ENCODE measurements around the gene WDR7.

Gene WDR7

DNA sequence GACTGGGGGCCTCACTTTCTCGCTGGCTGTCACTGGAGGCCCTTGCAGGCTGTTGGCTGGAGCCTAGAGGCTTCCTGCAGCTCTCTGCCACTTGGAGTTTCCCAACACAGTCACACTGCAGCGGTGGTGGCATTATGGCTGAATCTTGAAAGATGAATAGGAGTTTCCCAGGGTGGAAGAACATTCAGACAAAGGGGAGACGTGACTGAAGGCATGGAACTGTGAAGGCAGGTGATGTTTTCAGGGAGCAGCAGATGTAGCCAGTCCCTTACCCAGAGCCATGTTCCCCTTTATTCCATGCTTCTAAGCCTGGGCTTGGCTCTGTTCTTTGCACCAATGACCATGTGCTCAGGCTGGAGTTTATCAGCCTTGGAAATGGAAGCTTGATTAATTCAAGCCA is 389.0 kb downstream of the WDR7 start:
- DNase-seq (ENCODE audit: low read depth in 2 of 2): no peak

DNA sequence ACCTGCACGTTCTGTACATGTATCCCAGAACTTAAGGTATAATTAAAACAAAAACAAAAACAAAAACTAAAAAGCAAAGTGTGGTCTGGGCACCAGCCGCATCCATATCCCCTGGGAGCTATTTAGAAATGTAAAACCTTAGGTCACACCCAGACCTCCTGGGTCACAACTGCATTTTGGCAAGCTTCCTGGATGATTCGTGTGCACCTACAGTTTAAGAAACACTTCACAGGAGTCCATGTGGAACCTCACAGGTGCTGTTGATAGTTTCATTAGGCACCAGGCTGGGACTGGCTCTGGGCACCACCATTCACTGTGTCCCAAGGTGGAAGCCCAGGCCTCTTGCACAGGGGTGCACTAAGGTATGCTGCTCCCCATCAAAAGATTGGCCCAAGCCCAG is 392.1 kb downstream of the WDR7 start:
- DNase-seq (ENCODE audit: low read depth in 2 of 2): no peak

DNA sequence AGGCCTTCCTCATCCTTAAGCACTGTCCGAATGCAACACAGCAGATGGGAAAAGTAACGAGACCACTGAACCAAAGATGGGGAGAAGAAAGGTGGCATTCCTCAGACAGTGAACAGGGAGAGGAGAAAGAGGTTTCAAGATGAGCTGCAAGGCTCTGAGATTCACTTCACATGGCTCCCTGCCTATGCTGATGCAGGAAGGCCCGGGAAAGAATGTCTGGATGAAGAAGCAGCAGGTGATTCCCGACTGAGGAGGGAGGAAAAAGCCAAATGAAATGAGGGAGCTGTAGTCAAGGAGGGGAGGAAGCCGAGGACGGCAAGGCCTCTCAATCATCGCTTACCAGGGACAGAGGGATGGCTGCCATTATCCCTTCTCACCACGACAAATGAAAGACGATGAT is 397.2 kb downstream of the WDR7 start:
- DNase-seq (ENCODE audit: low read depth in 2 of 2): no peak

DNA sequence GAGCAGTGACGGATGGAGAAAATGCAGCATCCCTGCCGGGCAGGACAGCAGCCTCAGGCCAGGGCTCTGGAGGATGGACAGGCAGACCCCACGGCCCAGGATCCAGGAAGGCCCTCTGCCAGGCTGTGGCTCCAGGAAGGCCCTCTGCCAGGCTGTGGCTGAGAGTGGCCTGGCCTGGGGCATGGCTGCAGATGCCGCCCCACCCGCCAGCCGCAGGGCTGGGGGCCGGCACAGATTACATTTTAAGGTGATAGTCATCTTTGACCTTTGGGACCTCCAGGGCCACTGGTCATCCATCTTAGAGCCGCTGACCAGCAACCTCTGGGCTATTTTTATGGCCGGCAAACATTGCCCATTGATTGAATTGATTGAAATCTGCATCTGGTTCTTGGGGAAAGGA is 397.7 kb downstream of the WDR7 start:
- DNase-seq (ENCODE audit: low read depth in 2 of 2): no peak

DNA sequence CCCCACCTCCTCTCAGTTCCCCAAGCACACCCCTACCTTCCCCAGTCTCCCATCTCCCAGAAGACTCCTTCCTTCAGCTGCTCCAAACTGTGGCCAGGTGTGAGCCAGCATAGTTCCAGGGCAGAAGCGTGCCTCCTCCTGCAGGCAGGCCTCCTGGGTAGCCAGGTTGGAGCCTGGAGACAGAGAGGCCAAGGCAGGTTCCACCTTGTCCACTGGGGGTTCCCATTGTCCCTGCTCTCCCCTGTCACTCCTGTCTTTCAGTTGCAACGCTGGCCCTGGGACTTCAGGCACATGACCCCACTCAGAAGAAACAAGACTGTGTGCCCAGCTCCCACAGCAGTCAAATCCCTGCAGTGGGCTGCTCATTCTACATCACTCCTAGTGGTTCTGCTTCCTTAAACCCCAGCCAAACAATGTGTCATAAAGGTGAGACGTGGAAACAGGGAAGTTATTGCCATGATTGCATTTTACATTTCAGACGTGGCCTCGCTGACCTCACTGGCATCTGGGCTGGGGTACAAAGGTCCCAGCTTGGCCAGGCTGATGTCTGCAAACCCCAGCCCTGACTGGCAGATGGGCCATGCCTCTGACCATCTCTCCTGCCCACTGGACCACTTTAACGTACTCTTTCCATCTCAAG is 399.3 kb downstream of the WDR7 start:
- no peak for DNase-seq (ENCODE audit: low read depth in 2 of 2)

DNA sequence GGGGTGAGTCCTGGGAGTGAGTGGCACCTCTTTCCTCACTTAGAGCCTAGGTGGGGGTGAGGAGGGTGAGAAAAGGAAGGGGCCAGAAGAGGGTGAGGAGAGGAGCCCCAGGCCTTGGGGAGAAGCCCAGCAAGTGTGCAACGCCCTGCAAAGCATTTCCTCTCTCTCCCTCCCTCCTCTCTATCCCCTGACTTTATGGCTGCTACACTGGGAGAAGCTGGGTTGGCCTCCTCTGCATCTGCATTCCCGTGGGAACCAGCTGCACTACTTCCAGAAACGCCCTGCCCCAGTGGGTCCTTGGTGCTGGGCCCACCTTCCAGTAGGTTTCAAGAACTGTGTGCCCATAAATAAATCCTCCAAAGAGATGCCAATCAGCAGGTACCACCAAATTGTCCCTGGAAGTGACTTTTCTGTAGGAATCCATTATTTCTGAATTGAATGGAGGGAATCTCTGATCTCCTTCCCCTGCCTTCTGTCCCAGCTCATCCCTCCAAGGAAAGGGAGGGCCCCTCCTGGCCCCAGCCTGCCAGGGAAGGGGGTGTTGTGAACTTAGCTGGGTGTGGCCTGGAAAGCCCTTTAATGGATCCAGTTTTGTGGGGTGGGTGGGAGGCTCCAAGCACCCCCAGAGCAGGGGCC is 400.0 kb downstream of the WDR7 start:
- no peak for DNase-seq (ENCODE audit: low read depth in 2 of 2)

DNA sequence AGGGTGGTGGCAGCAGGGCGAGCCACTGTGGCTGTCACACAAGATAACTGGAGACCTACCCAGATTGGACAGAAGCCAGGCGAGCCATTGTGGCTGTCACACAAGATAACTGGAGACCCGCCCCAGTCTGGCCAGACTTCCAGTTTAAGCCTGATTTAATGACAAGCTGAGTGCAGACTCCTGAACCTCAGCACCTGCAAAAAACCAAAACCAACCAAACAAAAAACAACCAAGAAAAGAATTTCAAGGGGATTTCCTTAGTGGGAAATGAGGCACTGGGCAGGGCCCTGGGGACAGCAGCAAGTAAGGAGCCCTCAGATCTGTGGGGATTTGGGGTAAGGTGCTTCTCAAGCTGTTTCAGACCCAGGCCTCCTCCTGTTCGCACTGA is 400.5 kb downstream of the WDR7 start:
- no peak for DNase-seq (ENCODE audit: low read depth in 2 of 2)

DNA sequence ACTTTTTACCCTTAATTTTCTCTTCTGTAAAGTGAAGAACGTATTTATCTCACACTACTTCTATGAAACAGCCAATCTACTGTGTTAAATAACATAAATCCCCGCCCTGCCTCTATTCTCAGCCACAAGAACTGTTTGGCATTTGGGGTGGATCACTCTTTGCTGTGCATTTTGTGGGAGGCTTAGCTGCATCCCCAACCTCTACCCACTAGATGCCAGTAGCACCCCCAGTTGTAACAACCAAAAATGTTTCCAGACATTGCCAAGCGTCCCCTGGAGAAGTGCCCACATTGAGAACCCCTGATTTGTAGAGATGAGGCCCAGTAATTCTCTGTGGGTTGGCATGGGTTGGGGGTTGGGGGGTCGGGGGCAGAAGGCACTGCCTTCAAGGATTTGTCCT is 401.0 kb downstream of the WDR7 start:
- no peak for DNase-seq (ENCODE audit: low read depth in 2 of 2)

DNA sequence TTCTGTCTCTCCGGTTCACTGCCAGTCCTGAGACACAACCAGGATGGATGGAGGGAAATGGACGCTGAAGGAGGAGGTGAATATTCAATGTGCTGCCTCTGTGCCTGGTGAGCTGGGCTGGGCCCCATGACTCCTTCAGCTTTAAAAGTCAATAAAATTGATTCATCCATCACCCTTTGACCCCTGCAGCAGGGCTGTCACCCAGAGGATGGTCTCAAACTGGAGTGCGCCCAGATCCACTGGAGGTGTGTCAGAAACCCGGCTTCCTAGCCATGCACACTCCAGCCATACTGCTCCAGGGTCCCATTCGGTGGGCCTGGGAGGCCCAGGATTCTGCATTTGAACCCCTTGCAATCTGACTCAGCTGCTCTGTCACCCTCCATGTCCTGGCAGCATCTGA is 401.6 kb downstream of the WDR7 start:
- no peak for DNase-seq (ENCODE audit: low read depth in 2 of 2)

DNA sequence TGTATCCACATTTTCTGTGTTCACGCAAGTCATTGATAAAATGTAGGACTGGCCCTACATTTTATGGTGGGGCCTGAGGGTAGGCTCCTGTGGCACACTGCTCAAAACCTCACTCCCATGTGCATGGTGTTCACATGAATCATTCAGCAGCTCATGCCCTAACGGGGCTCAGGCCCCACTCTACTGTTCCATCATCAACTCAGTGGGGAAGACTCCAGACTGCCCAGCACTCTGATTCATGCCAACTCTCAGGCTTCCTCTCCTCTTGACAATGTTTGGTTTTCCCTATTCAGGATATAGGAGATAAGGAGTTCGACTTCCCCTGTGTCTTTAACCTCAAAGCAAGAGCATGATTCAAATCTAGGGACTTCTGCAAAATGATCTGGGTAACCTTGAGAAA is 403.7 kb downstream of the WDR7 start:
- DNase-seq (ENCODE audit: low read depth in 2 of 2): no peak

DNA sequence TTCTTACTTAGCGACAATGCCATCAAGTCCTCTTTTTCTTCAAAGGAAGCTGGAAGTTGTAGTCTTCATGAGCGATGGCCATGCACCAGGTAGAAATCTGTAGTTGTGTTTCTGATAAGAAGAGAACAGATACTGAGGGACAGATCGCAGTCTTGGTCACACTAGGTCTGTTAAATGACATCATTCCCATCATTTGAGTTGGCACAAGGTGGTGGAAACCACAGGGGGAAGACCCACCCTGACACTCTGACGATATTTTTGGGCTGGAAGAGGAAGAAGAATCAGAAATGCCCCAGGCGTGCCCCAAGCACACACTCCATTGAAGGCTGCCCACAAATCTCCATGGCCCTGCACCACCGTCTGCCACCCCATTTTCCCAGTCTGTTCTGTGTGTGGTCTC is 406.7 kb downstream of the WDR7 start:
- no peak for DNase-seq (ENCODE audit: low read depth in 2 of 2)

DNA sequence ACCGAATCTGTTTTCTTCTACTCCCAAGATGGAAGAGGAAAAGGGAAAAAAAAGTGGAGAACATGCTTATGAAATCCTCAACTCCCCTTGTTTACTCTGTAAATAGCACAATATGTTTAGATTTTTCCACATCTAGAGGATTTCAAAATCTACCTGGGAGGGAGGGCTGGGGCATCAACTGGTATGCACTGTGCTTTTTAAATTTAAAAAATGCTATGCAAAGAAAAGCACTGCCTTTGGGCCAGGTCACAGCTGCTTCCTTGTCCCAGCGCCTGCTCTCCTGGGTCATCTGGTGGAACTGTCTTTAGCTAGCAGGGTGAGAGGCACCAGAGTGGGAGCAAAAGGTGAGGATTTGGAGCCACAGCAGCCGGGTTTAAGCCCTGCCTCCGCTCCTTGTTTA is 407.6 kb downstream of the WDR7 start:
- no peak for DNase-seq (ENCODE audit: low read depth in 2 of 2)

DNA sequence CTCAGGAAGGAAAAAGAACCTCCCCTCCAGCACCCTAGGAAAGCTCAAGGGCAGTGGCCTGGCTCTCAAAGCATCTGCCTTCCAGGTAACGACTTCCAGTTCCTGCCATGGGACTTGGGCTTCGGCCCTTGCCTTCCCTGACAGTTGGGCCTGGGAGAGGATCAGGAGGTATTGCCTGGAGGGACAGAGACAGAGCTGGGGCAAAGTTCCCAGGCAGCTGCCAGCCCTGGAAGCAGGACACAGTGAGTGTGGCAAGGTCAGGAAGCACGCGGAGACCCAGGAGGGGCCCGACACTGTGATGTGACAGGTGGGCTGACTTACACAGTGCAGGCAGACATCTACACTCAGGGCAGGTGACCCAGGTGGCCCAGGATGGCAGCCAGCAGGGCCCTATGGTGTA is 408.2 kb downstream of the WDR7 start:
- DNase-seq (ENCODE audit: low read depth in 2 of 2): no peak

DNA sequence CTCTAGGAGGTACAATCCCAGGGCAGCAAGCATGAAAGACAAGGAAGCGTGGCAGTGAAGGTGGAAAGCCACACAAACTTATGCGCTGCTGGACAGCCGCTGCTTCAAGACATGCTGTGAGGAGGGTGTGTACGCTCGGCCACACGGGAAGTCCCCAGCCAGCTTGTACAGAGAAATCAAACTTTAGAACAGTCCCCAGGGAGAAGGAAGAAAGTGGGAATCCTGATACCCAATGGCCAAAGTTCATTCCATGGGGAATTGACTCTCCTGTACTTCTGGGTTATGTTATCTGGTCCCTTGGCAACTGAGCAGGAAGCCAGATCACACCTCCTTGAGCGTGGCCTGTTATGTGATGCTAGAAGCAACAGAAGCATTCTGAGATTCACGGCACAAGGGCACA is 409.7 kb downstream of the WDR7 start:
- DNase-seq (ENCODE audit: low read depth in 2 of 2): no peak

DNA sequence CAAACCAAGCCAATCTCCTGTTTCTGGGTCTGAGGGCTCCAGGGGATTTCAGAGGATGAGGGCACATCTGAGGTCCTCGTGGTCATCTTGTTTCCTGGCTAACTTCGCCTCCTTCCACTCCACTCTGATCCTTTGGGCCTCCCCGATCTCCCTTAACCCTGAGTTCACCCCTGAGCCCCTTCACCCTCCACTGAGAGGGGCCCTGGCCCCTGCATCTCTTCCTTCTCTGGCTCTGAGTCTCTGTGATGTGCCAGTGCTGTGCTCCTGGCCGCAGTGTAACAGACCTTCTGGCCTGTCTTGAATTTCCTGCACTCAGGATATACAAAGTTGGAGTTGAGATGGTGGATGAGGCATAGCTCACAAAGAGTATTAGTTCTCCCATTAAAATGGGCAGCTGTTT is 411.0 kb downstream of the WDR7 start:
- no peak for DNase-seq (ENCODE audit: low read depth in 2 of 2)

DNA sequence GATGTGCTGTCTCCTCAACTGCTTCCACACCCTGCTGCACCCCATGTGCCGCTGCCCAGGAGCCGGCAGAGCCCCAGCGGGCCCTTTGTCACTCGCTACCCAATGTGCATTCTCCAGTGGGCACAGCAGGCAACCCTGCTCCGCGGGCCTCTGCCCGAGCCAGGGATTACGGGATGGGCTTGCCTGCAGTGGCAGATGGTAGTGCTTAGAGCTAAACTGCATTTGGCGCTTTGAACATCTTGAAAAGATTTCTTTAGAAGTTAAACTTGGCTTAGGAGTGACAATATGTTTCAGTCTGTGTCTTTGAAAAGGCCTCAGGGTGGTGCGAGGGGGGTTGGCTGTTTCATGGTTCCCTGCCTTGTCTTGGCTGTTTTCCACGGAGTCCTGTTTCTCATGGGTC is 411.7 kb downstream of the WDR7 start:
- DNase-seq (ENCODE audit: low read depth in 2 of 2): no peak

DNA sequence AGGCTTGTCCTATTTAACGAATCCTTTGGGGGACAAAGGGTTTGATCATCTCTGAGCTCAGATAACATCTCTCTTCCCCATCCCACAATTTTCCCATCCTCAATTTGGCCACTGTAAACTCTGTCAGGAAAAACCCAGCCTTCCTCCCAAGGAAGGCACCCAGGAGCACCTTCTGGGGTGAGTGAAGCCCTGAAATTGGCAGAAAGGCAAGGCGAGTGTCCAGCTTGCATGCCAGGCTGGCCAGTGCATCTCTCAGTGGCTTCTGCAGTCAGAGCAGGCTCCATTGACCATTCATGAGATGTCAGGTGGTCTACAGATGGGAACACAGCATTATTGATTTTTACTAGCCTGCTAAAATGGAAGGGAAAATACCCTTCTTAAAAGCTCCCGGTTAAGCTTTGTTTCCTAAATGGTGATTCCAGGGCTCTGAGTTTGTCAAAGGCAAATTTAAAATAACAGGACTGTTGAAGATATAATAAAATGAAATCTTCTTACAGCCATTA is 412.5 kb downstream of the WDR7 start:
- DNase-seq (ENCODE audit: low read depth in 2 of 2): no peak

DNA sequence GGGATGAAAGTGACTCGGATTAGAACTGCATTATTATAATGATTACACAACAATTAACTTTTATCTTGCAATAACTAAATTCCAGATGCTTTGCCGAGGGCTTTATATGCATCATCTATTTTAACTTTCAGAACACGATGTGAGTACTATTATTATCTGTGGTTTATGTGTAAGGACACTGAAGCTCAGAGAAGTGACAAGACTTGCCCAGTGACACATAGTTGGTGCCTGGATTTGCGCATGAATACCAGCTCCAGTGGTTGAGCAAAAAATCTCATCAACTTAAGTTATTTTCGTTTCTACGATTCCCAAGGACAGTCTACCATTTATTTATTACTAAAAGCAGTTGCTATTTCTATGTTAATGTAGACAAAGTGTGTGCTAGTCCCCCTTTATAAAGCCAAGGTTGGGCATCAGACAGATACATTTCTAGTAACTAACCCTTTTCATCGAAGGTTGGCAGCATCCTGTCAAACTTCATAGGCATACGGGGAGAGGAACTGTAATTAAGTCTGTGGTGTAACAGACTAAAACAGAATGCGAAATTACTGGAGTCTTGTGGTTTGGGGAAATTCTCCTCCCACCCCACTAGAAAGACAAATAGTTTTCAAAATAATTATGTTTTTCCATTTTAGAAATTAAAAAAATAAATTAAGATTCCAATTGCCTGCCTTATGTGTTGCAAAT is 422.5 kb downstream of the WDR7 start:
- DNase-seq (ENCODE audit: low read depth in 2 of 2): no peak

DNA sequence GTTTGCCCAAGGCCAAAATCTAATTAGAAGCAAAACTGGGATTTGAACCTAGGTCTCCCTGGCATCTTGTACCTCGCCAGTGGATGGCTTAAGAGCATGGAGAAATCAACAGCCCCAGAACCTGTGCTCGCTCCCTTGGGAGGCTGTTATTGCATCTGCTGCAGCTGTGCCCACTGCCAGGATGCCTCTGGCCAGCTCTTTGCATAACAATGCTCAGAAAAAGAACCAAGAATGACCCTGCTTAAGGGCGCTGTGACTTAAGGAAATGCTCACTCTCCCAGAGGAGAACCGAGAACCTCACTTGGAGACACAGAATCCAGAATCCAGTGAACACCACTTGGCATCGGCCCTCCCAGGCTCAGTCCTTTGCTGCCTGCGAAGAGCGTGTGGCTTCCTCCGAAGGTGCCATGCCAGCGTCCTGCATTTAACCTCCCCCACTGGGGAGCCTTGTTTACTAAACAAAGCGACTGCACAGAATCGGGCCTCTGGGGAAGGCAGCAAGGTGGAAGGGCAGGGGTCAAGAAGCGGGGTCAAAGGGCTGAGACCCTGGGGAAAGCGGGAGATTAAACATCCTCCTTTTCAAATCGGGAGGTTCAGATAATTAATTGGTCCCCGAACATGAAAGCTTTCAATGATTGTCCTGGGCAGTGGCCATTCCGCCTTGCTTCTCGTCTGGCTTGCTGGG is 424.7 kb downstream of the WDR7 start:
- no peak for DNase-seq (ENCODE audit: low read depth in 2 of 2)

DNA sequence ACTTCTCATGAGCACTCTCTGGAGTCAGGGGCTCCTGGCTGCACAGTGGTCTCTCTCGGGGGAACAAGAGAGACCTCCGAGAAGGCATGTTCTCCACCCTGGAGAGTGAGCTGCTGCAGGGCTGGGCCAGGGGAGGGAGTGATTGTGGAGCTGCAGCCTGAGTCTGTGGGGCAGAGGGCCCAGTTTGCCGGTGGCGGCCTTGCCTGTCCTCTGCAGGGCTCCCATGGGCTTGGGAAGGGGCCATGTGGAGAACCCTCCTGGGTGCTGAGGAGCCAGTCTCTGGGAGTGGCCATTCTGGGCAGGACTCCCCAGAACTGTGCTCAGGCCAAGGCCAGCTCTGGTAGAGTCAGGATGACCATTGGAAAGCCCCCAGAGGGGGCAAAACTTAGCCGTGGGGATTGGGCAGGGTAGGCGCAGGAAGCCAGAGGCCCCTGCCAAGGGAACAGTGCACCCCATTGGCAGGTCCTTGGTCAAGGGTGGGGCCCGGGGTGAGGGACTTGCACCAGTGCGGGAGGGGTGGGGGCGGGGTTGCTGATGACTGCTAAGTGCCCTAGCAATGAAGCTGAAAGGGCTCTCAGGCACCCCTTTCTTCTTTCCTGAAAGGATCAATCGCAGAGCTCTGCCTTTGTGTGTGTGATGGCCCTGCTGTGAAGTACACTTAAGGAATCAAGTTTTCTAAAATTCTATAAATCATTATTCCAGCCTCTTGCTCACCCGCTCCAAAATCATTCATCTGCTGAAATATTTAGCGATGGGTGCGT is 426.0 kb downstream of the WDR7 start:
- no peak for DNase-seq (ENCODE audit: low read depth in 2 of 2)

DNA sequence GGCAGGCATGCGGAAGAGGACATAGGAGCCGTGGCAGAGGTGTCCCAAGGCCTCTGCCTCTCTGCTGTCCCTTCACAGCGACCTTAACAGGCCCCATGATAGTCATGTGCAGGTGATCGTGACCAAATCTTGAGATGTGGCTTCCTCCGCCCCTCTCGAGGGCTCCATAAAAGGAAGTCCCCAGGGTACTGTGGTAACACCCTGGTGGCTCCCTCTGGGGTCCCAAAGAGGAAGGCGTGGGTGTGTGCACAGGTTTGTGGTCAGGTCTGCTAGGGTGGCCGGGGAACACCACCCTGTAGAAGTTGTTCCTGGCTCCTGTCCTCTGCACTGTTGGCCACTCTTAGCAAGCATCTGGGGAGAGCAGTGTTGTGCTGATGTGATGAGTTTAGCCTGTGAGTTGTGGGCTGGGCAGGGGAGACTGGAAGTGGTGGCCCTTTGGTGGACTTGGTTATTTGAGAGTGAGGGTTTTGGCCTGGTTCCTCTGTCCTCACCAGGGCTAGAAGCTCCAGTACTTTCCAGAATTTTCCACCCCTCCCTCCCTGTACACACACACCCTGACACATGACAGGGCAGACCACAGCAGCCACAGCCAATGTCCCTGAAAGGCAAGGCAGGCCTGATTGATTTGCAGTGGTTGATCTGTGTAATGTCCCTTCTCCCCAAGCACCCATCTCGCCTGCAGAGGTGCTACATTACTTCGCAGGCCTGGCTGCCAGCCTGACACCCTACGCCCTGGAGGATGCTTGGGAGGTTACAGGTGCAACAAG is 426.8 kb downstream of the WDR7 start:
- DNase-seq (ENCODE audit: low read depth in 2 of 2): no peak

Measured in stimulated activated CD4-positive, alpha-beta T cell treated with anti-CD3 and anti-CD28 coated beads, Interleukin-1b, Interleukin-23, amount 100 ng/mL, for 4 hours (primary cell).